ENCODE measurements around the gene SP2.
"Not testable (repeated sequence)": the region's sequence is repeated elsewhere in the genome, so short reads cannot be mapped to it uniquely, and the experiment has no call there.

SP2 gene

GRCh38 chr17:47891545-47892088 lies 4.4 kb upstream of the SP2 start:
- DNase-seq = no peak

GRCh38 chr17:47894498-47895346 lies 1.3 kb upstream of the SP2 start:
- no peak for DNase-seq

DNA sequence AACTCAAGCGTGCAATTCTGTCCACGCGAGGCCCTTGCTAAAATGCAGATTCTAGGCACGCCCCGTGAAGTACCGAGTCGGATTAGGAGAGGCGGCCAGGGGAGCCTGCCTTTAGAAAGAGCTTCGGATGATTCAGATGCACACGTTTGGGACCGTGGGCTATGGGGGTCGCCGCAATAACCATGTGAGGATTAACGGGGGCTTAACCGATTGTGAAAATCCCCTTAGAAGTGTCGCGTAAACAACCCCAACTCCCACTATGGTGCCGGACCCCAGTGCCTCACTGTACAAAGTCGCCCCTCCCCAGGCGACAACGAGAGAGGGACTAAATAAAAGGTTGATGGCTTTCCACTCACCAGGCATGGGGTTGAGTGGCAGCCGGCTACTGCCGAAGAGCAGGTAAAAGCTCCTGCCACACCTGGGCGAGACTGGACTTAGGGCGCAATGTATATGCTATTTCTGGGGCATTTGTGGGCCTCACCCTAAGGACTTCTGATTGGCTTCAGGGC lies 635 bp upstream of the SP2 start:
- no peak for DNase-seq

GRCh38 chr17:47896672-47897490 lies 845 bp downstream of the SP2 start:
- no peak for DNase-seq

GRCh38 chr17:47897561-47897960 lies 1.5 kb downstream of the SP2 start:
- DNase-seq = no peak

DNA sequence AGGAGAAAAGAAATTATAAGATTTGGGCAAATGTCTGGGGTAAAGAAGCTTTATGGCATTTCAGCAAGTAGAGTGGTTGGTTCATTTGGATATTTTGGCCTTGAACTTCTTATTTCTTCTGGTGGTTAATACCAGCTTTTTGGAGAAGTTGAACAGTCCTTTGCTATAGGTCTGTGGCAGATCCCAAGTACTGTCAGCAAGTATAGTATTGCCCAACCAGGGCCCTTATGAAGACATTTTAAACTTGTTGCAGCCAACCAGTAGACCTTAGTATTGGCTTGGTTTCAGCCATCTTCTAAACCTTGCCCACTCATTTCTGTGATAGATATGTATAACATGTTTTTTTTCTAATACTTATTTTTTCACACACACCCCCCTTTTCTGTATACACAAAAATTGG lies 2.2 kb downstream of the SP2 start:
- no peak for DNase-seq

DNA sequence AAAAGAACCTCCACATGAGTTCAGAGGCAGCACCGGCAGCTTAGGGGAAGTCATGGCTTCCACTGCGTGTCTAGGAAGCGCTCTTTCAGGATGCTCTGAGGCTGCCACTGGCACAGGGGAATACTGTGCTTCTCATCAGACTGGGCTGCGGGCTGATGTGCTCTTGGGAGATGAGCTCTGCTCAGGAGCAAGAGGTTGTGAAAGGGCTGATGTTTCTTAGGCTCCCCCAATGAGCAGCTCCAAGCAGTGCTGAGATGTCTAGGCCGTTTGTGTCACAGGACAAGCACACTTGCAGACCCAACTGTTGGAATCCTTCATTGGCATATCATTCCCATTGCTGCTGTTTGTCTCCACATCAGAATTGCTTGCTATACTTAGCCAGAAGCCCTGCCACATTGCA lies 3.6 kb downstream of the SP2 start:
- DNase-seq = no peak

DNA sequence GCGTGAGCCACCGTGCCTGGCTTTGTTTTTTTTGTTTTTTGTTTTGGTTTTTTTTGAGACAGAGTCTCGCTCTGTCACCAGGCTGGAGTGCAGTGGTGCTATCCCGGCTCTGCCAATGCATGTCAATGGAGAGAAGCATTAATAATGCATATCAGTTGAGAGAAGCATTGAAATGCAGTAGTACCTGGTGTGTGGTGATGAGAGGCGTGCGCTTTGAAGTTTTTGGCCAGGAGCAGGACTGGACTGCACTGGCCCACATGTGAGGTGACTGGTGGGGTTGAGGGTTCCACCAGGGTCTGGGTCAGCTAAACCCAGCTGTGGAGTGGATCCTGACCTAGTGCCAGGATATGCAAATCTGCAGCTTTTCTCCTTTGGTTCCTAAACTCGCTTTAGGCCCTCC lies 5.4 kb downstream of the SP2 start:
- DNase-seq = no peak

DNA sequence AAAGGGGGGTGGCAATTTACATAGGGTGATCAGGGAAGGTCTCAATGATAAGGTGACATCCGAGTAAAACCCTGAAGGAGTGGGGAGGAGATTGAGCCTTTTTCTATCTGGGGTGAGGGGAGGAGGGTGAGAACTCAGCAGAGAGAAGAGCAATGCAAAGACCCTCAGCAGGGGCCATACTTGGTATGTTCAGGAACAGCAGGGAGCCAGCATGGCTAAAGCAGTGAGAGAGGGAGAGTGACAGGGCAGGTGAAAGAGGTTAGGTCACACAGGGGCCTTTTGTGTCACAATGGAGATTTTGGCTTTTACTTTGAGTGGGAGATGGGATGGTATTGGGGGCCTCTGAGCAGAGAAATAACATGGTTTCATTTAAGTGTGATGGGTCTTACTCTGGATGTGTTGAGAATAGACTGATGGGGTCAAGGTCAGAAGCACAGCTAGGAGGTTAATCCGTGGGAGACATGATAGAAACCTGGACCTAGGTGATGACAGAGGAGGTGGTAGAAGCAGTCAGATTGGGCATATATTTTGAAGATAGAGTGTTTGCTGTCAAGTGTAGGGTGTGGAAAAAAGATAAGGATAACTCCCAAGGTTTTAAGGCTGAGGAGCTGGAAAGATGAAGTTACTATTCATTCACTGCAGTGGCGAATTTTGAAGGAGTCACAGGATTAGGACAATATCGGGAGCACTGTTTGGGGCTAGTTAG lies 6.2 kb downstream of the SP2 start:
- DNase-seq = no peak

DNA sequence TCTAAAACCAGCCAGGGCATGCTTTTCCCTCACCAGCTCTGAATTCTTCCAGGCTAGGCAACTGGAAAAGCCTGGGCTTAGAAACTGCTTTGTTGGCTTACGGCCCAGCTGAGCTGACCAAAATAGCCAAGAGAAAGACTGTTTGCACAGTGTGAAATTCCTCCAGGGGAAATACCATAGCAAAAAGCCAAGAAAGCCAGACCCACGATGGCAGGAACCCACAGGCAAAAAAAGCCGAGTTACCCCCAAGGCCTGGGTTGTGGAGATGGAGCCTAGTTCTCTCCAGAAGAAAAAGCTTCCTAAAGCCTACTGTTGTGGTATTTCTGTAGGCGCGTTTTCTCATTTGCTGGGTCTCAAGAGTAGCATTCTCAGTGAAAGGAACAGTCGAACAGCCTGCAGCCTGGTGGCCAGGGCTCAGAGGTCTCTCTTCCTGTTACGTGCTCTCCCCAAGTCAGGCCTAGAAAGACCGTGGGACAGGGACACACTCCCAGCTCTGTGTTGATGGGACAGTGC lies 9.2 kb downstream of the SP2 start:
- DNase-seq = no peak

- no peak for DNase-seq
Observed at GRCh38 chr17:47906443-47906842, 10.4 kb downstream of the SP2 start.

GRCh38 chr17:47907932-47908562 lies 12.0 kb downstream of the SP2 start:
- no peak for DNase-seq

DNA sequence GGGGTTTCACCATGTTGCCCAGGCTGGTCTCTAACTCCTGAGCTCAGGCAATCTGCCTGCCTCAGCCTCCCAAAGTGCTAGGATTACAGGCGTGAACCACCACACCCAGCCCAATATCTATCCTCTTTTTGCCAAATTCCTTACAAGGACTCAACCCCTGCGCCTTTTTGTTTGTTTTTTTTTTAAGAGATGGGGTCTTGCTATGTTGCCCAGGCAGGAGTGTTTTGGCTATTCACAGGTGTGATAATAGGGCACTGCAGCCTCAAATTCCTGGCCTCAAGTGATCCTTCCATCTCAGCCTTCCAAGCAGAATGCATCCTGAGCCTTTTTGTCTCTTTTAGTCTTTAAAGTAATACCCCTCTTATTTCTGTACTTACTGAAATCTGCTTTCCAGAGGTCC lies 17.0 kb downstream of the SP2 start:
- DNase-seq = no peak

- DNase-seq = no peak
Observed at GRCh38 chr17:47914306-47914948, 18.4 kb downstream of the SP2 start.

DNA sequence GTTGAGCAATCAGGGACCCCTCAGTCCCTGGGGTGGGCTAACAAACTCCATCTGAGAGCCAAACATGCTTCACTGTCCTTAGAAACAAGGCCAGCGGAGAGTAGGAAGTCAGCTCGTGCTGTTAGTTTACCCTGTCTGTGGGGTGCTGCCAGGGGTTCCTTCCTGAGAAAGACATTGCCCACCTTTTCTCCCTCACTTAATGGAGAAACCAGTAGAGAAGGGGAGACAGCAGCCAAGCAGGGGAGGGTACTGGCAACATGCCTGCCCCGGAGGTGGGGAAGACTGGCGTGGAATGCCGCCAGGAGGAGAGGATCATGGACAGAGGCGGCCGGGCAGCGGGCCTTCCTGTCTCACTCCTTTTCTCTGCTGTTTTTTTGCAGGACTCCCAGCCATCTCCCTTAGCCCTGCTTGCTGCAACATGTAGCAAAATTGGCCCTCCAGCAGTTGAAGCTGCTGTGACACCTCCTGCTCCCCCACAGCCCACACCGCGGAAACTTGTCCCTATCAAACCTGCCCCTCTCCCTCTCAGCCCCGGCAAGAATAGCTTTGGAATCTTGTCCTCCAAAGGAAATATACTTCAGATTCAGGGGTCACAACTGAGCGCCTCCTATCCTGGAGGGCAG lies 19.9 kb downstream of the SP2 start:
- DNase-seq = no peak

GRCh38 chr17:47916489-47917208 lies 20.6 kb downstream of the SP2 start:
- no peak for DNase-seq

- DNase-seq = no peak
Observed at GRCh38 chr17:47917581-47917980, 21.5 kb downstream of the SP2 start.

GRCh38 chr17:47918006-47918405 lies 22.0 kb downstream of the SP2 start:
- no peak for DNase-seq

- no peak for DNase-seq
Observed at GRCh38 chr17:47918991-47919390, 23.0 kb downstream of the SP2 start.

- not testable (repeated sequence) for DNase-seq
Observed at GRCh38 chr17:47919889-47920288, 23.9 kb downstream of the SP2 start.
